Immature natural killer cell (primary cell): Measurements from ENCODE around the gene KIF6. TPM values are rescaled to one million over a fixed set of nuclear protein-coding genes. Genes with fewer than 3 reads are reported as not detected.

Experiments
- DNase-seq, 3 donors: peaks; one replicate each; pipeline ENCODE4 v3.0.0; 2022; ENCODE audit warnings: mixed read lengths in 1 of 3
- H3K27ac Mint-ChIP-seq, 6 donors: one replicate each; pipeline ENCODE4 v1.8.0; 2020; ENCODE audit warnings: mixed read lengths in 6 of 6, mild to moderate bottlenecking in 5 of 6, inconsistent platforms in 4 of 6, moderate library complexity in 3 of 6
- H3K27me3 Mint-ChIP-seq, 3 donors: one replicate each; pipeline ENCODE4 v1.8.0; 2020 to 2021; ENCODE audit warnings: low read depth in 3 of 3, mild to moderate bottlenecking in 3 of 3, mixed read lengths in 3 of 3, moderate library complexity in 3 of 3, inconsistent platforms in 1 of 3
- H3K36me3 Mint-ChIP-seq, 3 donors: one replicate each; pipeline ENCODE4 v1.8.0; 2020; ENCODE audit warnings: mixed read lengths in 3 of 3, inconsistent platforms in 2 of 3, mild to moderate bottlenecking in 2 of 3
- H3K4me1 Mint-ChIP-seq, 2 donors: one replicate each; pipeline ENCODE4 v1.8.0; 2020; ENCODE audit warnings: inconsistent platforms in 2 of 2, mild to moderate bottlenecking in 2 of 2, mixed read lengths in 2 of 2, moderate library complexity in 1 of 2
- H3K4me3 Mint-ChIP-seq, 5 donors: one replicate each; pipeline ENCODE4 v1.8.0; 2020; ENCODE audit warnings: mild to moderate bottlenecking in 5 of 5, mixed read lengths in 5 of 5, inconsistent platforms in 3 of 5, moderate library complexity in 3 of 5
- H3K9me3 Mint-ChIP-seq, 6 donors: one replicate each; pipeline ENCODE4 v1.8.0; 2020; ENCODE audit warnings: mild to moderate bottlenecking in 6 of 6, mixed read lengths in 6 of 6, inconsistent platforms in 4 of 6, moderate library complexity in 3 of 6
- polyA plus RNA-seq, 3 donors: library from polyadenylated mRNA; unstranded; fragments of 300-500 nt; fragmentation: Illumina TruSeq; gene quantifications; one replicate each; pipeline ENCODE4 v1.2.3, GENCODE V29; 2021

Gene KIF6
- polyA plus RNA-seq, 3 donors from 2014 or later, result not detected

DNA sequence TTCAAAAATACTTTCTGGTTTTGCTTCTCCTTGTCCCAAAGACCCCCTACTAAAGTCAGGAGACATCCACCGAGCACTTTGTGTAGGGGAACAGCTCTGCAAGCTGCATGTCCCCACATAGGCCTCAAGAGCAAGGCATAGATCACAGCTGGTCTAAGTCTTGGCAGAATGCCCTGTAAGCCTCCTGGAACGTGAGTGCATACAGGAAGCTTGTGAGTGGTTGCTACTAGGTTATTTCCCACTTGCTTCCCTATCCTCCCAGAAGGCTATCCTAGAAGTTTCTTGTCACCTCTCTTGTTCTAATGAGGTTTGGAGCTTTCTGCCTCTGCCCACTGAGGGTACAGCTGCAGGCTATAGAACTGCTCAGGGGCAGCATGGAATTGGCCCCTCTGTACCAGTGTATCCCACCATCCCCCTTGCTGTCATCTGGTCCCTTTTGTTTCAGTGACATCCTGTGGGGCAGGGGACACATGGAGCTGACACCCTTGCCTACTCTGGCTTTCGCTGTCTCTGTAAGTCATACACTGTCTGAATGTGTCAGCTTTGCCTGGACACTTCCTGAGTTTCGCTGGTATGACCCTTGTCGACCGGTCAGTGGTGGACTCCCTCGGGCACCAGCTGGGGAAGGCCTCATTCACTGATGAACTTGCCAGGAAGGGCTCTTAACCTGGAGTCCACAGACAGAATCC is 367.1 kb downstream of the KIF6 start:
- Mint-ChIP-seq H3K4me1 (peaks cover 3 to 6% of the 10 kb centered on the region in 2 donors), H3K9me3 (no peaks in the 10 kb centered on the region), H3K27ac (no peak overlapping the region), H3K27me3 (peaks cover 2 to 11% (median 6%) of the 10 kb centered on the region in 3 donors), H3K4me3 (no peak overlapping the region), H3K36me3 (no peaks in the 10 kb centered on the region)
- DNase-seq, result no peak

DNA sequence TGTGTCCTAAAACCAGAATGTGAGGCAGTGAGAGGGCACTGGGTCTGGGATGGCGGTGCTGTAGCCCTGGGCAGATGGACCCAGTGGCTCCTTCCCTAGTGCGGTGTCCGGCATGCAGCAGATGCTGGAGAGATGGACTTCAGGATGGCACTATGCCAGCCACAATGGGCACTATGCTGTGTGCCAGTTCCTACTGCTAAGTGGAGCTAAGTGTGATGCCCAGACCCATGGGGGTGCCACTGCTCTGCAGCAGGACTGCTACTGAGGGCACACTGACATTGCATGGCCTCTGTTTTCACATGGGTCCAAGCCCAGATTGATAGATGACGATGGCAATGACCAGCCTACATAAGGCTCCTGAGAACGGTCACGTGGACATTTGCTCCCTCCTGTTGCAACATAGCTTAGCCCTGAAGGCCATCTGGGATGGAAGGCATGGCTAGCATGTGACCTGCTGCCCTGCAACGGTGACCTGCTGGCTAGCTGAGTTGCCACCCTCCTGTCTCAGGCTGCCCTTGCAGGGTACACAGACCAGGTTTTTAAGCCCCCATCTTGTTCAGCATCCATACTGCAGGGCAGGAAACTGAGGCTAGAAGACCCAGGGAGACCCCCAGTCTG is 371.4 kb downstream of the KIF6 start:
- Mint-ChIP-seq H3K27me3 (peaks cover 0 to 4% (median 3%) of the 10 kb centered on the region in 3 donors), H3K9me3 (no peaks in the 10 kb centered on the region), H3K27ac (no peak overlapping the region), H3K36me3 (no peaks in the 10 kb centered on the region), H3K4me3 (no peak overlapping the region), H3K4me1 (no peaks in the 10 kb centered on the region)
- no peak for DNase-seq

DNA sequence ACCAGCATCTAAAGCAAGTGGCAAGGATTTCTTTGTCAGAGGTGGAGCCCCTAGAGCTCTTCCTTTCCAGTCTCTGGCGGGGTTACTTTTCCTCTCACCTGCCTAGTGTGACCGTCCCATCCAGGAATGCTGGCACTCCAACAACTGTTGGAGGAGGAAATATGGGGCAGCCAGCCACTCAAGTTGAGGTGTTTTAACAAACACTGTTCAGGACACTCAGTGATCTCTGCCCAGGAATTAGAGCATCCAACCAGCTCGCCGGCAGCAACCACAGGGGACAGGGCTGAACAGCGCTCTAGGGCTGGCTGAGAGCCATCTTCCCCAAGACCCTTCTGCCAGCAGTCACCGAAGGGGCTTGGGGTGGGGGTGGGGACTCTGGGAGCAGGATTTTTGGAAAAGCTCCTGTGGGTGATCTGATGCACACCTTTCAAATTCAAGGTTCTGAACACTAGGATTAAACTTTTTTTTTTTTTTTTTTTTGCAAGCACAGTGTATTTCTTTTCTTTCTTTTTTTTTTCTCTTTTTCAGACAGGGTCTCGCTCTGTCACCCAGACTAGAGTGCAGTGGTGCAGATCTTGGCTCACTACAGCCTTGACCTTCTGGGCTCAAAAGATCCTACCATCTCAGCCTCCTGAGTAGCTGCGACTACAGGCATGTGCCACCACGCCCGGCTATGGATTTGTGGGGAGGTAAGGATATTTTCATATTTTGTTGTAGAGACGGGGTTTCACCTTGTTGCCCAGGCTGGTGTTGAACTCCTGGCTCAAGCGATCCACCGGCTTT is 374.3 kb downstream of the KIF6 start:
- DNase-seq, result no peak
- Mint-ChIP-seq H3K27me3 (peaks cover 0 to 5% (median 3%) of the 10 kb centered on the region in 3 donors), H3K4me3 (no peak overlapping the region), H3K4me1 (no peaks in the 10 kb centered on the region), H3K27ac (no peak overlapping the region), H3K9me3 (no peaks in the 10 kb centered on the region), H3K36me3 (no peaks in the 10 kb centered on the region)

DNA sequence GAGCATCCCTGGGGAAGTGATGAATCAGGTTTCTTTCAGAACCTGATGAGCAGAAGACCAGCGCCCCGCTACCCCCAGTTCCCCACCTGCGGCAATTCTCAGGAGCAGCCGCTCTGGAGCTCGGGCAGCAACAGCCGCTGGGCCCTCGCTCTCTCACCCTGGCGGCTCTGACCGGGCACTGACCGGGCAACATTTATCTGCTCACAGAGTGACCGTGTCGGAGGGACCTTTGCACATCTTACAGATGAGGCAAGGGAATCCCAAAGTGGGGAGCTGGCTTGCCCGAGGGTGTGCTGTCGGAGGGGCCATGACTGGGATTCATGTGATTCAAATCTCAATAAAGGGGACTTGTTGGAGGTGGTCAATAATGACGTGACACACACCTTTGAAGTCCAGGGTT is 376.5 kb downstream of the KIF6 start:
- Mint-ChIP-seq H3K4me3 (no peak overlapping the region), H3K27me3 (peaks cover 0 to 5% (median 3%) of the 10 kb centered on the region in 3 donors), H3K4me1 (peaks cover 0 to 10% of the 10 kb centered on the region in 2 donors), H3K27ac (no peak overlapping the region), H3K36me3 (no peaks in the 10 kb centered on the region), H3K9me3 (no peaks in the 10 kb centered on the region)
- DNase-seq, result no peak

DNA sequence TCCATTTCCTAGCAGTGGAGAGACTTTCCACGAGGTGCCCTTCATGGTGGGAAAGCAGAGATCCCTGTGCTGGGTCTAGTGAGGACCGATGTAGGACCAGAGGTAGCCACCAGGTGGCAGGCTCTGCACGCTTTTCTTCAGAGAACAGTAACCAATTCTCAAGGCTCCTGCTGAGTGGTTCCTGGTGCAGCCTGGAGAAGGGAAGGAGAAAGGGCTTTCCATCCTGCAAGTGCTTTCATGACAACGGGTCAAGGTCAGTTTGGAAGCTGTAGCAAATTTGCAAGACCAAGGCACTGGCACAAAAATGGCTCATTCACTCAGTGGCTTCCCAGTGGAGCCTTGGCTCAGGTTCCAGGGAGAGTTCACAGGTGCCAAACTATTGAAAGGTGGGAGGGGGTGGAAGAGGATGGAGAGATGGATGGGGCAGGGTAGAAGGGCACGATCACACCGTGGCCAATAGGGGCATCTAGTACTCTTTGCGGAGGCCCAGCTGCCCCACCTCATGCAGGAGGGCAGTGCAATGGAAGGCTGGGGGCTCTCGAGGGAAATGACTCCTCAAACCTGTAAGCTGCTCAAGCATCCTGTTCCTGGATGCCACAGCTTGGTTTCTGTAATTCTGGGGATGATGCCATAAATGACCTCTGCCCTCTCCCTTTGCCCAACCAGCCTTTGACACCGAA is 377.2 kb downstream of the KIF6 start:
- Mint-ChIP-seq H3K27me3 (peaks cover 0 to 5% (median 3%) of the 10 kb centered on the region in 3 donors), H3K4me1 (peaks cover 0 to 17% of the 10 kb centered on the region in 2 donors), H3K4me3 (no peak overlapping the region), H3K36me3 (no peaks in the 10 kb centered on the region), H3K27ac (peak overlapping the region in 1 of 6 donors; percentile 65), H3K9me3 (no peaks in the 10 kb centered on the region)
- DNase-seq, result peak; percentile 31 to 42 (median 39)

DNA sequence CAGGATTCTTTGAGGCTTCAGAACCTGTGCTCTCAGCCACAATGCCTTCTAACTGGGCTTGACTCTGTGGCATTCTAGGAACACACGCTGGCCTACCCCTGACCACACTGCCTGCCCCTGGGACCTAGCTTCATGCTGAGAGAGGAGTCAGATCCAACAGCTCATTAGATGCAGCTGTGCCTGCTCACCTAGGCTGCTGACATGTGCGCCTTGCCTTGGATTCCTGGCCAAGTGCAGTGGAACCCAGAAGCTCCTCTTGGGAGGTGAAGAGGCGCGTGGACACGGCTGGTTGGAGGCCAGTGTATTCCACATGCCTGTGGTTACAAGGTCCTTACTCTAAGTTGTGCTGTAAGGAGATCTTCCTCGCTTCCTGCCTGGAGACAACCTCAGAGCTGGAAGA is 378.0 kb downstream of the KIF6 start:
- peaks cover 0 to 23% of the 10 kb centered on the region in 2 donors for H3K4me1 Mint-ChIP-seq
- H3K27me3 Mint-ChIP-seq, result peaks cover 0 to 5% (median 3%) of the 10 kb centered on the region in 3 donors
- no peak for DNase-seq
- H3K36me3 Mint-ChIP-seq, result no peaks in the 10 kb centered on the region
- no peak overlapping the region for H3K27ac Mint-ChIP-seq
- no peaks in the 10 kb centered on the region for H3K9me3 Mint-ChIP-seq
- H3K4me3 Mint-ChIP-seq, result no peak overlapping the region

DNA sequence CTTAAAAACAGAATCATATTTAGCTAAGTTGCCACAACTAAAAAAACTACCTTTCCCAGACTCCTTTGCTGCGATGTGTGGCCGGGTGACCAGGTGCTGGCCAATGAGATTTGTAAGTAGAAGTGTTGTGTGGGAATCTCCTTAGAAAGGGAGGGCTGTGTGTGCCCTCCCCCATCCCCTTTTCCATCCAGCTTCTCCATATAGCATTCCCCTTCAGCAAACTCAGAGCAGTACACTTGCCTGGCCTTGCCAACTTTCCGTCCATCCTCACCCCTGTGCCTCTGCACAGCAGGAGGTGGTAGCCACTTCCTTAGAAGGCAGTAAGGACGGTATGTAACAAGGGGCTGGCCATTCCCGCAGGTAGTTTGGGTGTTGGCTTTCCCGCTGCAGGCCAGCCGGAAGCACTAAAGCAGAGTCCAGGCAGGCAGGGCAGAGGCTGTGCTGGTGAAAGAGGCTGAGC is 380.4 kb downstream of the KIF6 start:
- Mint-ChIP-seq H3K4me1 (peaks cover 0 to 25% of the 10 kb centered on the region in 2 donors), H3K27ac (peak overlapping the region in 4 of 6 donors; percentile 9 to 80 (median 50)), H3K36me3 (no peaks in the 10 kb centered on the region), H3K27me3 (peaks cover 0 to 5% (median 0%) of the 10 kb centered on the region in 3 donors), H3K4me3 (no peak overlapping the region), H3K9me3 (no peaks in the 10 kb centered on the region)
- DNase-seq, result no peak

DNA sequence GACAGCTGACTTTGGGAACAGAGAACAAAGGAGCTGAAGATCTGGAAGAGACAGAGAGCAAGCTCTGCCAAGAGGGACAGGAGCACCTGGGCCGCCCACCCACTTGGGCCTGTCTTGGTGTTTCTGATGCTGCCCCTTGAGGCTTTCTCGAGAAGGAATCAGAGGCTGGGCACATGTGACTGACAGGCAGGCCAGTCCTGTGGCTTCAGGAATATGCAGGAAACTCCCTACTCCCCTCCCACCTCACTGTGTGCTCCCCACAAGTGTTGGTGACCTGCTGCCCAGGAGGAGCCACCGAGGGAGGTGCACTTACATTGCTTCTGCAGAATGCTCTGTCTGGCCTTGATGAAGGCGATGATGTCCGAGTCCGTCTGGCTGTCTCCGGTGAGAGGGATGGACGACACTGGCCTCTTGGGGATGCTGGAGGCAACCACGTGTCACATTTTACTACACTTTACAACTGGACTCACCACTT is 381.8 kb downstream of the KIF6 start:
- Mint-ChIP-seq H3K27ac (peak overlapping the region in 4 of 6 donors; percentile 82 to 94 (median 90)), H3K9me3 (no peaks in the 10 kb centered on the region), H3K27me3 (peaks cover 0 to 5% (median 0%) of the 10 kb centered on the region in 3 donors), H3K4me1 (peaks cover 10 to 35% of the 10 kb centered on the region in 2 donors), H3K4me3 (peak overlapping the region in 3 of 5 donors; percentile 13 to 42 (median 16)), H3K36me3 (no peaks in the 10 kb centered on the region)
- DNase-seq, result no peak

DNA sequence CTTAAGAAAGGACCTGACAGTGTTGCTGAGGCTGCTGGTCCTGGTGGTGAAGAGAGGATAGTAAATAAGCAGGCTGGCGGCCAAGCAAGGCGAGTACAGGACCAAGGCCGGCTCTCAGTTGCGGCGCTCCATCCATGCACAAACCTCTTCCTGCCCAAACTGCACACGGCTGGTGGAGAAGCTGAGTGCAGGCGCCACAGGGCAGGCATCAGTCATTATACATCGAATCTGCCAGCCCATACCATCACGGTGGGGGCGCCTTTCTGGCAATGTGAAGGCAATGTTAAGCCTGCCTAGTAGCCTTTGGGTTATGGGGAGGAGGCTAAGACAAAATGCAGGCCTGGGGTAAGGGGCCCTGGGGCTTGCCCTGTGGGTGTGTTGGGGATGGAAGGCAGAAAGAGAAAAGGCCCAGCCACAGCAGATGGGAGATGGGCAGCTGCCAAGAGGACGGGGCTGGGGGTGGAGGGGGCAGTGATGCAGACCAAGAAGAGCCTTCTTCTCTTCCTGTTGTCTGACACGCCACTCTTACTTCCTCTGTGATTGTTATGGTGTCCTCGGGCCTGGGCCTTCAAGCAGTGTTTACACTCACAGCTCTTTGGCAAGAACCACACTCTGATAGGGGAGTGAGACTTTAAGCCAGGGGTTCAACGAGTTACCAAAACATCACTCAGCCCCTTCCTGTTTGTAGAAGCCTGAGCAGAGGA is 382.4 kb downstream of the KIF6 start:
- no peaks in the 10 kb centered on the region for H3K36me3 Mint-ChIP-seq
- H3K4me3 Mint-ChIP-seq, result peak overlapping the region in 1 of 5 donors; percentile 42
- H3K27me3 Mint-ChIP-seq, result peaks cover 0 to 3% (median 0%) of the 10 kb centered on the region in 3 donors
- peaks cover 16 to 41% of the 10 kb centered on the region in 2 donors for H3K4me1 Mint-ChIP-seq
- H3K27ac Mint-ChIP-seq, result peak overlapping the region in 4 of 6 donors; percentile 82 to 94 (median 90)
- peak in 2 of 3 donors; percentile 13 to 17 for DNase-seq
- no peaks in the 10 kb centered on the region for H3K9me3 Mint-ChIP-seq

DNA sequence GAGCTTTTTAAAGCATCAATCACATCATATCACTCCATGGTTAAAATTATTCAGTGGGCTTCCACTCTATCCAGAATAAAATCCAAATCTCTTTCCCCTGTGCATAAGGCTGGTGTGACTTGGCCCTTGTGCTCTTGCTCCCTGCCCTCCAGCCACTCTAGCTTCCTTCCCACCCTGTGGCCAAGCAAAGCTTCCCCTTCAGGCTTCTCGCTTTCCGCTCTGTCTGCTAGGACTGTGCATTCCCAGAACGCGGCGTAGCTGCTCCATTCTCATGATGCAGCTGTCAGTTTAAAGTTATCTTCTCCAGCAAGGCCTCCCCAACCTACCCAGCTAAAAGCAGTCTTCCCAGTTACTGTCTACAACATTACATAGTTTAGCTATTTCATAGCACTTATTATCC is 383.3 kb downstream of the KIF6 start:
- Mint-ChIP-seq H3K4me1 (peaks cover 25 to 49% of the 10 kb centered on the region in 2 donors), H3K4me3 (no peak overlapping the region), H3K27ac (no peak overlapping the region), H3K9me3 (no peaks in the 10 kb centered on the region), H3K36me3 (no peaks in the 10 kb centered on the region), H3K27me3 (peaks cover 0 to 1% (median under 1%) of the 10 kb centered on the region in 3 donors)
- no peak for DNase-seq

DNA sequence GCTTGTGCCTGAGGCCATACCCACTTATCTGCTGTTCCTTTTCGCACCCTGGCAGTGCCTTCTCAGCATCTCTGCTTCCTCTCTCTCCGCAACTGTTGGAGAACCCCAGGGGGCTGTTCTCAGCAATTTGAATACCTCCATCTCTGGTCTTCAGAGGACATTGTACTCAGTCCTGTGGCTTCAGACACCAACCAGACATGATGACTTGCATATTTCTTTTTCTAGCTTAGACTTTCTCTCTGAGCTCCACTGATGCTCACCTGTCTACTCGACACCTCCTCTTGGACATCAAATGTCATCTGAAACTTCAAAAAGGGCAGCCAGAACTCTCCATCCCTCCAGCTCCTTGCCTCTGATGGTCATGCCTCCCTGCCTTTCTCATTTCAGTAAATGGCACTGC is 383.9 kb downstream of the KIF6 start:
- Mint-ChIP-seq H3K27me3 (peaks cover 0 to 3% (median 2%) of the 10 kb centered on the region in 3 donors), H3K9me3 (no peaks in the 10 kb centered on the region), H3K4me3 (no peak overlapping the region), H3K36me3 (no peaks in the 10 kb centered on the region), H3K27ac (no peak overlapping the region), H3K4me1 (peaks cover 30 to 55% of the 10 kb centered on the region in 2 donors)
- no peak for DNase-seq

DNA sequence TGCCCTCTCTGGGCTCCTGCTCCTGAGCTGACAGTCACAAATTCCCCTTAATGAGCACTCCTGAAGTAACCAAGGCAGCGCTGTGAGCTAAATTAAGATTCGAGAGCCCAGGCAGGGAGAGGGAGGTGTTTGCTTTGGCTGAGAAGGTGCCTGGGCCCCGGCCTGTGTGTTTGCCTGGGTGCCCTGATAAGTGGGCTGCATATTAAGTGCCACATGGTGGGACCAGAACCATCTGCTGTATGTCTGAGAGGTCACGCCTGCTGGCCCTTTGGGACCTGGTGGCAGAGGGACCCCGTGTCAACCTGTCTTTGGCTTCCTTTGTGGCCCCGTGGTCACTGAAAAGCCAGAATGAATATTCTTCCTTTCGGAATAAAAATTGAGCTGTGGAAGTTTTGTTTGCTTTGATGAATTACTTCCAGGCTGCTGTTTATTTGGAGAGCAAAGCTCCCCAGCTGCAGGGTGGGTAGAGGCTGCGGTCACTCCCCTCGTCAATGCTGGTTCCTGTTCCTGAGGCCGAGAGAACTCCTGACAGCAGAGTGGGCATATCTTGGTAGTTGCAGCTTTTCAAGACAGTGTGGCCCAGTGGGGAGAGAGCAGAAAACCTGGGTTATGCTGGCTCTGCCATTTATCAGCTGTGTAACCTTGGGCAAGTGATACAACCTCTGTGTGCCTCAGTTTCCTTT is 385.2 kb downstream of the KIF6 start:
- Mint-ChIP-seq H3K27me3 (peaks cover 0 to 4% (median 3%) of the 10 kb centered on the region in 3 donors), H3K36me3 (no peaks in the 10 kb centered on the region), H3K4me1 (peaks cover 44 to 68% of the 10 kb centered on the region in 2 donors), H3K27ac (no peak overlapping the region), H3K9me3 (no peaks in the 10 kb centered on the region), H3K4me3 (no peak overlapping the region)
- DNase-seq, result no peak
